Duodenal mucosa (tissue), 2 donors: ENCODE results near the gene SELENOI.

ENCODE experiments used
- H3K27ac ChIP-seq: one replicate; pipeline ENCODE4 v1.7.0; 2013; ENCODE audit warnings: low read depth, low read length
- H3K27me3 ChIP-seq, 2 donors: one replicate each; pipeline ENCODE4 v1.7.0; 2013; ENCODE audit warnings: low read length in 2 of 2, control low read depth in 1 of 2; ENCODE audit not compliant: insufficient read depth in 2 of 2, control insufficient read depth in 1 of 2
- H3K36me3 ChIP-seq, 2 donors: one replicate each; pipeline ENCODE4 v1.7.0; 2013; ENCODE audit warnings: low read length in 2 of 2, control low read depth in 1 of 2; ENCODE audit not compliant: insufficient read depth in 2 of 2, control insufficient read depth in 1 of 2
- H3K4me1 ChIP-seq, 2 donors: one replicate each; pipeline ENCODE4 v1.7.0; 2013; ENCODE audit warnings: low read length in 2 of 2, control low read depth in 1 of 2; ENCODE audit not compliant: insufficient read depth in 2 of 2, control insufficient read depth in 1 of 2
- H3K4me3 ChIP-seq, 2 donors: one replicate each; pipeline ENCODE4 v1.7.0; 2013; ENCODE audit warnings: low read length in 2 of 2, low read depth in 1 of 2
- H3K9ac ChIP-seq, 2 donors: one replicate each; pipeline ENCODE4 v1.7.0; 2013; ENCODE audit warnings: low read length in 2 of 2, low read depth in 1 of 2
- H3K9me3 ChIP-seq, 2 donors: one replicate each; pipeline ENCODE4 v1.7.0; 2013; ENCODE audit warnings: low read length in 2 of 2, control low read depth in 1 of 2; ENCODE audit not compliant: control insufficient read depth in 1 of 2

SELENOI gene

GRCh38 chr2:26442301-26442700 is 96.4 kb downstream of the SELENOI start:
- H3K27me3 ChIP-seq = no peaks in the 10 kb centered on the region
- no peaks in the 10 kb centered on the region for H3K36me3 ChIP-seq
- no peak overlapping the region for H3K27ac ChIP-seq
- peaks cover 0 to 12% of the 10 kb centered on the region in 2 donors for H3K4me1 ChIP-seq
- no peak overlapping the region for H3K9ac ChIP-seq
- H3K9me3 ChIP-seq = no peaks in the 10 kb centered on the region
- H3K4me3 ChIP-seq = no peak overlapping the region

- Histone ChIP-seq H3K27me3 (no peaks in the 10 kb centered on the region), H3K9ac (no peak overlapping the region), H3K4me1 (peaks cover 0 to 12% of the 10 kb centered on the region in 2 donors), H3K36me3 (no peaks in the 10 kb centered on the region), H3K27ac (no peak overlapping the region), H3K4me3 (no peak overlapping the region), H3K9me3 (no peaks in the 10 kb centered on the region)
These were observed 96.8 kb downstream of the SELENOI start for GRCh38 chr2:26442707-26443106.

- Histone ChIP-seq H3K9me3 (no peaks in the 10 kb centered on the region), H3K9ac (no peak overlapping the region), H3K4me3 (no peak overlapping the region), H3K4me1 (peaks cover 0 to 6% of the 10 kb centered on the region in 2 donors), H3K36me3 (no peaks in the 10 kb centered on the region), H3K27me3 (no peaks in the 10 kb centered on the region), H3K27ac (no peak overlapping the region)
These were observed 98.3 kb downstream of the SELENOI start for GRCh38 chr2:26444236-26444635.
